Mesendoderm (in vitro differentiated cells): ENCODE measurements around the gene RIT2.

Experiments used
- DNase-seq: peaks from one replicate; pipeline ENCODE4 v3.0.0; 2013
- H2AK5ac ChIP-seq: 2 replicates; pipeline ENCODE4 v1.6.1; 2013; ENCODE audit warnings: low read length, inconsistent platforms
- H2BK120ac ChIP-seq: 2 replicates; pipeline ENCODE4 v1.6.1; 2013; ENCODE audit warnings: low read depth, mild to moderate bottlenecking, low read length, moderate library complexity, mixed read lengths
- H2BK15ac ChIP-seq: replicated peaks from 2 replicates; pipeline ENCODE4 v1.6.1; 2013; ENCODE audit warnings: low read depth, mild to moderate bottlenecking, moderate library complexity
- H2BK5ac ChIP-seq: 2 replicates; pipeline ENCODE4 v1.6.1; 2013; ENCODE audit warnings: low read length, inconsistent platforms
- H3K18ac ChIP-seq: 2 replicates; pipeline ENCODE4 v1.6.1; 2013; ENCODE audit warnings: mild to moderate bottlenecking, low read length, mixed read lengths
- H3K23ac ChIP-seq: one replicate; pipeline ENCODE4 v1.6.1; 2013; ENCODE audit warnings: low read length
- H3K27ac ChIP-seq: 2 replicates; pipeline ENCODE4 v1.5.1; 2013; ENCODE audit warnings: low read depth, mild to moderate bottlenecking, inconsistent platforms, low read length, moderate library complexity
- H3K27me3 ChIP-seq: 2 replicates; pipeline ENCODE4 v1.6.1; 2013; ENCODE audit warnings: low read length, control low read depth, mild to moderate bottlenecking, inconsistent platforms; ENCODE audit not compliant: insufficient read depth, poor library complexity
- H3K36me3 ChIP-seq: 2 replicates; pipeline ENCODE4 v1.6.1; 2013; ENCODE audit warnings: low read length, inconsistent platforms; ENCODE audit not compliant: control insufficient read depth, insufficient read depth
- H3K4ac ChIP-seq: one replicate; pipeline ENCODE4 v1.6.1; 2013; ENCODE audit warnings: low read depth, mild to moderate bottlenecking, low read length, moderate library complexity
- H3K4me1 ChIP-seq: 2 replicates; pipeline ENCODE4 v1.6.1; 2013; ENCODE audit warnings: low read depth, low read length, inconsistent platforms; ENCODE audit not compliant: control insufficient read depth
- H3K4me2 ChIP-seq: 2 replicates; pipeline ENCODE4 v1.6.1; 2013; ENCODE audit warnings: low read length
- H3K4me3 ChIP-seq: 2 replicates; pipeline ENCODE4 v1.5.1; 2013; ENCODE audit warnings: mild to moderate bottlenecking, low read length
- H3K56ac ChIP-seq: one replicate; pipeline ENCODE4 v1.6.1; 2013; ENCODE audit warnings: low read length
- H3K79me1 ChIP-seq: 2 replicates; pipeline ENCODE4 v1.6.1; 2013; ENCODE audit warnings: low read length, inconsistent platforms
- H3K79me2 ChIP-seq: 2 replicates; pipeline ENCODE4 v1.6.1; 2013; ENCODE audit warnings: mild to moderate bottlenecking, low read length; ENCODE audit not compliant: control insufficient read depth, insufficient read depth
- H3K9ac ChIP-seq: 2 replicates; pipeline ENCODE4 v1.6.1; 2013; ENCODE audit warnings: low read length, inconsistent platforms
- H4K5ac ChIP-seq: one replicate; pipeline ENCODE4 v1.6.1; 2013; ENCODE audit warnings: low read length
- H4K8ac ChIP-seq: one replicate; pipeline ENCODE4 v1.6.1; 2013; ENCODE audit warnings: low read depth, mild to moderate bottlenecking, control low read depth, low read length, moderate library complexity
- WGBS: extraction: QIAGEN DNeasy Blood & Tissue Kit; methylation state at CpG from one replicate; pipeline ENCODE4 v1.1.7; 2013; ENCODE audit warnings: low lambda C conversion rate, missing lambda C conversion rate; ENCODE audit not compliant: insufficient coverage; ENCODE audit errors: extremely low coverage; 5-methylcytosine and 5-hydroxymethylcytosine counted together

RIT2 gene

GRCh38 chr18:42914476-42914875 is 201.0 kb downstream of the RIT2 start:
- Histone ChIP-seq H4K5ac (no peak overlapping the region), H3K9ac (no peak overlapping the region), H3K27me3 (no peaks in the 10 kb centered on the region), H3K18ac (no peak overlapping the region), H3K4ac (no peak overlapping the region), H3K23ac (no peak overlapping the region), H3K56ac (no peak overlapping the region), H3K4me1 (no peaks in the 10 kb centered on the region), H3K4me3 (no peak overlapping the region), H3K4me2 (no peak overlapping the region), H3K79me1 (no peaks in the 10 kb centered on the region), H4K8ac (no peak overlapping the region), H2BK120ac (no peak overlapping the region), H3K36me3 (no peaks in the 10 kb centered on the region), H2BK15ac (no peak overlapping the region), H2AK5ac (no peak overlapping the region), H3K27ac (no peak overlapping the region), H2BK5ac (no peak overlapping the region), H3K79me2 (no peaks in the 10 kb centered on the region)
- no peak for DNase-seq
- no CpG with 5 or more reads among the region's 1 CpG for WGBS

- Histone ChIP-seq H2AK5ac (no peak overlapping the region), H2BK15ac (no peak overlapping the region), H3K4ac (no peak overlapping the region)
Measured at GRCh38 chr18:42909095-42909494, 206.4 kb downstream of the RIT2 start.

GRCh38 chr18:42906761-42907160 is 208.7 kb downstream of the RIT2 start:
- Histone ChIP-seq H3K4me2 (no peak overlapping the region), H3K27me3 (no peaks in the 10 kb centered on the region), H3K4me3 (no peak overlapping the region), H3K27ac (no peak overlapping the region), H3K56ac (no peak overlapping the region), H3K79me1 (no peaks in the 10 kb centered on the region), H3K36me3 (no peaks in the 10 kb centered on the region), H3K4ac (no peak overlapping the region), H2AK5ac (no peak overlapping the region), H3K4me1 (no peaks in the 10 kb centered on the region), H2BK15ac (no peak overlapping the region), H4K8ac (no peak overlapping the region), H2BK5ac (no peak overlapping the region), H2BK120ac (no peak overlapping the region), H3K79me2 (no peaks in the 10 kb centered on the region), H3K23ac (no peak overlapping the region), H4K5ac (no peak overlapping the region), H3K9ac (no peak overlapping the region), H3K18ac (no peak overlapping the region)
- no peak for DNase-seq
- WGBS = no CpG with 5 or more reads among the region's 1 CpG

More at GRCh38 chr18:42909095-42909494, 206.4 kb downstream of the RIT2 start:
- Histone ChIP-seq H3K4me3 (no peak overlapping the region), H3K27ac (no peak overlapping the region), H3K4me2 (no peak overlapping the region), H3K79me1 (no peaks in the 10 kb centered on the region), H3K9ac (no peak overlapping the region), H3K4me1 (no peaks in the 10 kb centered on the region), H3K18ac (no peak overlapping the region), H3K36me3 (no peaks in the 10 kb centered on the region), H4K5ac (no peak overlapping the region), H2BK120ac (no peak overlapping the region), H3K27me3 (no peaks in the 10 kb centered on the region), H4K8ac (no peak overlapping the region), H2BK5ac (no peak overlapping the region), H3K79me2 (no peaks in the 10 kb centered on the region), H3K56ac (no peak overlapping the region), H3K23ac (no peak overlapping the region)
- WGBS = no CpG with 5 or more reads among the region's 3 CpGs
- DNase-seq = no peak

GRCh38 chr18:42901161-42901560 is 214.3 kb downstream of the RIT2 start:
- Histone ChIP-seq H4K5ac (no peak overlapping the region), H3K36me3 (no peaks in the 10 kb centered on the region), H3K23ac (no peak overlapping the region), H3K4me2 (no peak overlapping the region), H4K8ac (no peak overlapping the region), H3K4me1 (no peaks in the 10 kb centered on the region), H3K9ac (no peak overlapping the region), H3K27me3 (no peaks in the 10 kb centered on the region), H3K79me1 (no peaks in the 10 kb centered on the region), H2BK5ac (no peak overlapping the region), H3K4me3 (no peak overlapping the region), H2BK120ac (no peak overlapping the region), H3K56ac (no peak overlapping the region), H3K27ac (no peak overlapping the region), H3K79me2 (no peaks in the 10 kb centered on the region), H3K4ac (no peak overlapping the region), H2BK15ac (no peak overlapping the region), H3K18ac (no peak overlapping the region), H2AK5ac (no peak overlapping the region)
- no peak for DNase-seq
- WGBS = no CpG with 5 or more reads among the region's 1 CpG

GRCh38 chr18:42893977-42894376 is 221.5 kb downstream of the RIT2 start:
- H4K8ac ChIP-seq = no peak overlapping the region
- H4K5ac ChIP-seq = no peak overlapping the region
- no peak overlapping the region for H2BK120ac ChIP-seq
- H3K4me2 ChIP-seq = no peak overlapping the region
- no peak for DNase-seq
- no peak overlapping the region for H3K23ac ChIP-seq
- WGBS = no CpG with 5 or more reads among the region's 2 CpGs
- no peaks in the 10 kb centered on the region for H3K79me1 ChIP-seq
- H3K4me3 ChIP-seq = no peak overlapping the region
- H3K4ac ChIP-seq = no peak overlapping the region
- no peak overlapping the region for H2BK15ac ChIP-seq
- H3K4me1 ChIP-seq = no peaks in the 10 kb centered on the region
- H3K27me3 ChIP-seq = no peaks in the 10 kb centered on the region
- H2AK5ac ChIP-seq = no peak overlapping the region
- H3K18ac ChIP-seq = no peak overlapping the region
- no peak overlapping the region for H2BK5ac ChIP-seq
- H3K56ac ChIP-seq = no peak overlapping the region
- no peaks in the 10 kb centered on the region for H3K79me2 ChIP-seq
- H3K9ac ChIP-seq = no peak overlapping the region
- H3K27ac ChIP-seq = no peak overlapping the region
- no peaks in the 10 kb centered on the region for H3K36me3 ChIP-seq

GRCh38 chr18:42892181-42892580 is 223.3 kb downstream of the RIT2 start:
- H3K4me2 ChIP-seq = no peak overlapping the region
- H2BK15ac ChIP-seq = no peak overlapping the region
- H2AK5ac ChIP-seq = no peak overlapping the region
- no peaks in the 10 kb centered on the region for H3K79me1 ChIP-seq
- no peak overlapping the region for H3K4me3 ChIP-seq
- no peak overlapping the region for H4K8ac ChIP-seq
- DNase-seq = no peak
- no peak overlapping the region for H2BK120ac ChIP-seq
- H3K79me2 ChIP-seq = no peaks in the 10 kb centered on the region
- no peak overlapping the region for H3K56ac ChIP-seq
- H3K27ac ChIP-seq = no peak overlapping the region
- H3K9ac ChIP-seq = no peak overlapping the region
- no peak overlapping the region for H2BK5ac ChIP-seq
- no peaks in the 10 kb centered on the region for H3K36me3 ChIP-seq
- no peaks in the 10 kb centered on the region for H3K27me3 ChIP-seq
- no peak overlapping the region for H4K5ac ChIP-seq
- no peak overlapping the region for H3K18ac ChIP-seq
- no peak overlapping the region for H3K23ac ChIP-seq
- WGBS = no CpG with 5 or more reads among the region's 1 CpG
- no peak overlapping the region for H3K4ac ChIP-seq
- no peaks in the 10 kb centered on the region for H3K4me1 ChIP-seq
